HFFc6 (cell line): ENCODE results near the gene P2RY11. TPM values are rescaled to one million over a fixed set of nuclear protein-coding genes. Genes with fewer than 3 reads are reported as not detected.

ENCODE experiments used
- DNase-seq: peaks from one replicate; pipeline ENCODE4 v3.0.0-alpha.2; 2018
- H3K27ac Mint-ChIP-seq: 2 replicates; pipeline ENCODE4 v1.8.0; 2020; ENCODE audit warnings: mild to moderate bottlenecking, mixed read lengths
- H3K27me3 Mint-ChIP-seq: 2 replicates; pipeline ENCODE4 v1.8.0; 2021; ENCODE audit warnings: mild to moderate bottlenecking, moderate library complexity, mixed read lengths; ENCODE audit not compliant: insufficient read depth
- H3K36me3 Mint-ChIP-seq: 2 replicates; pipeline ENCODE4 v1.8.0; 2021; ENCODE audit warnings: low read depth, mixed read lengths
- H3K4me1 Mint-ChIP-seq: 2 replicates; pipeline ENCODE4 v1.8.0; 2020; ENCODE audit warnings: low read depth, mixed read lengths
- H3K4me3 Mint-ChIP-seq: 2 replicates; pipeline ENCODE4 v1.8.0; 2020; ENCODE audit warnings: mild to moderate bottlenecking, moderate library complexity, mixed read lengths
- H3K9me3 Mint-ChIP-seq: 2 replicates; pipeline ENCODE4 v1.8.0; 2020; ENCODE audit warnings: mild to moderate bottlenecking, mixed read lengths
- total RNA-seq, 6 experiments: library from RNA; stranded (reverse); fragmentation: NEBNext Ultra II Directional; extraction: Animal tissue kit (Norgen Biotek cat#: 25700); gene quantifications; 2 replicates in 1 of 6; 3 replicates in 5 of 6; pipeline ENCODE4 v1.2.3, GENCODE V29; 2021
- TF ChIP-seq, protein P1 (sequence below): fragments of 200-600 bp; sonication (generic); IDR thresholded peaks from 2 replicates; pipeline ENCODE4 v1.5.0; 2021; ENCODE audit warnings: antibody characterized with exemption, mild to moderate bottlenecking

The P2RY11 gene
- total RNA-seq, 6 experiments from 2014 or later, result 4.5 to 9.9 (median 5.4) TPM

DNA sequence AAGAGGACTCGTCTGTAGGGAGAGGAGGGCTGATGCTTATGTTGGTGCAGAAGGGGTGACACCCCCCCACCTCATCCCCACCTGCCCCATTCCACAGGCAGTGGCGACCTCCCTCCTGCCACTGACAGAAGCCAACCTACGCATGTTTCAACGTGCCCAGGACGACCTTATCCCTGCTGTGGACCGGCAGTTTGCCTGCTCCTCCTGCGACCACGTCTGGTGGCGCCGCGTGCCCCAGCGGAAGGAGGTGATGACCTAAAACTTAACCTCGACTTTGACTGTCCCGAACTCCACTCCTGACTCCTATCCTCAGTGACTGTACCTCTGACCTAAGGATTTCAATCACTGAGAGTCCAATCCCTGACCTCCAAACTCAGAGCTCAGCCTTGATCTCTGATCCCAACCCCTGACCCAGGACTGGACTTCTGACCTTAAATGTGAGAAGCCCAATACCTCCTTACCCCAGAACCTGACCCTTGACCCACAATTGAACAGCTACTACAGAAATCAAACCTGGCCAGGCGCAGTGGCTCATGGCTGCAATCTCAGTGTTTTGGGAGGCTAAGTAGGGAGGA is 21.6 kb upstream of the P2RY11 start:
- TF ChIP-seq, protein P1, sequence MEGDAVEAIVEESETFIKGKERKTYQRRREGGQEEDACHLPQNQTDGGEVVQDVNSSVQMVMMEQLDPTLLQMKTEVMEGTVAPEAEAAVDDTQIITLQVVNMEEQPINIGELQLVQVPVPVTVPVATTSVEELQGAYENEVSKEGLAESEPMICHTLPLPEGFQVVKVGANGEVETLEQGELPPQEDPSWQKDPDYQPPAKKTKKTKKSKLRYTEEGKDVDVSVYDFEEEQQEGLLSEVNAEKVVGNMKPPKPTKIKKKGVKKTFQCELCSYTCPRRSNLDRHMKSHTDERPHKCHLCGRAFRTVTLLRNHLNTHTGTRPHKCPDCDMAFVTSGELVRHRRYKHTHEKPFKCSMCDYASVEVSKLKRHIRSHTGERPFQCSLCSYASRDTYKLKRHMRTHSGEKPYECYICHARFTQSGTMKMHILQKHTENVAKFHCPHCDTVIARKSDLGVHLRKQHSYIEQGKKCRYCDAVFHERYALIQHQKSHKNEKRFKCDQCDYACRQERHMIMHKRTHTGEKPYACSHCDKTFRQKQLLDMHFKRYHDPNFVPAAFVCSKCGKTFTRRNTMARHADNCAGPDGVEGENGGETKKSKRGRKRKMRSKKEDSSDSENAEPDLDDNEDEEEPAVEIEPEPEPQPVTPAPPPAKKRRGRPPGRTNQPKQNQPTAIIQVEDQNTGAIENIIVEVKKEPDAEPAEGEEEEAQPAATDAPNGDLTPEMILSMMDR, result no peak
- no peaks in the 10 kb centered on the region for H3K9me3 Mint-ChIP-seq
- no peaks in the 10 kb centered on the region for H3K4me1 Mint-ChIP-seq
- no peak for DNase-seq
- no peaks in the 10 kb centered on the region; the same call in 1 of the 2 replicates for H3K27me3 Mint-ChIP-seq
- H3K36me3 Mint-ChIP-seq, result peaks cover 26% of the 10 kb centered on the region
- H3K27ac Mint-ChIP-seq, result no peak overlapping the region
- no peak overlapping the region for H3K4me3 Mint-ChIP-seq

DNA sequence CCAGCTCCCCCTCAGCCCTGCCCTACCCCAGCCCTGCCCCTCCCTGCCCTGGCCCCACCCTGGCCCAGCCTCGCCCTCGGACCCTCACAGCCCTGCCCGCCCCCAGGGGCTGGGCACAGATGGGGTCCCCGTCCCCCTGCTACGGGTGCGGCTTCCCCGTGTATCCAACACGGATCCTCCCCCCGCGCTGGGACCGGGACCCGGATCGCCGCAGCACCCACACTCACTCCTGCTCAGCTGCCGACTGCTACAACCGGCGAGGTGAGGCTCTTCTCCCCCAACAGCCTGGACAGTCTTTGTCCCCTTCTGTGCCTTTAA is 20.2 kb upstream of the P2RY11 start:
- TF ChIP-seq, protein P1, result no peak
- Mint-ChIP-seq H3K36me3 (peaks cover 26% of the 10 kb centered on the region), H3K9me3 (no peaks in the 10 kb centered on the region), H3K4me1 (no peaks in the 10 kb centered on the region), H3K27ac (no peak overlapping the region), H3K27me3 (peaks cover 3% of the 10 kb centered on the region), H3K4me3 (no peak overlapping the region)
- no peak for DNase-seq

DNA sequence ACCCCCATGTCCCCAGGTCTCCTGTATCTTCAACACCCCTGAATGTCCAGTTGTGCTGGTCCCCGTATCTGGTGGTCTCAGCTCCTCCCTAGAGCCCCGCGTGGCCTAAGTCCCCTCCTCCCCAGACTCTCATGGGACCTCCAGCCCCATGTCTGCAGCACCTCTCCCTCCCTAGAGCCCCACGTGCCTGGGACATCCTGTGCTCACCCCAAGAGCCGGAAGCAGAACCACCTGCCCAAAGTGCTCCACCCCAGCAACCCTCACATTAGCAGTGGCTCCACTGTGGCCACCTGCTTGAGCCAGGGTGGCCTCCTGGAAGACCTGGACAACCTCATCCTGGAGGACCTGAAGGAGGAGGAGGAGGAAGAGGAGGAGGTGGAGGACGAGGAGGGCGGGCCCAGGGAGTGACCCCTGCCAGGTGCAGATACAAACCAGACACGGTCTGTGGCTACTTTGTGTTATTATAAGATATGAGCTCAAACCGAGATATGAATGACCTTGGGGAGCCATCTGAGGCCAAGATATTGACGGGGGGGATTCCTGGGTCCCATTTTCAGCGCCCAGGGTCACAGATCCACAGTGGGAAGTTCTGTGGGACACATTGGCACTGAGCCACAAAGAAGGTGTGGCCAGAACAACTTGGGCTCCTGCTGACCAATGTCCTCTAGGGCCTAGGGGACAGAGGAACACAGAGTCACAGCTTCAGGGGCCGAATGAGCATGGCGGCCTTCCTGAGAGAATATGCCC is 19.4 kb upstream of the P2RY11 start:
- Mint-ChIP-seq H3K4me1 (no peaks in the 10 kb centered on the region), H3K9me3 (no peaks in the 10 kb centered on the region), H3K27ac (no peak overlapping the region), H3K27me3 (peaks cover 3% of the 10 kb centered on the region), H3K4me3 (no peak overlapping the region), H3K36me3 (peaks cover 26% of the 10 kb centered on the region)
- no peak for DNase-seq
- TF ChIP-seq, protein P1, result no peak

DNA sequence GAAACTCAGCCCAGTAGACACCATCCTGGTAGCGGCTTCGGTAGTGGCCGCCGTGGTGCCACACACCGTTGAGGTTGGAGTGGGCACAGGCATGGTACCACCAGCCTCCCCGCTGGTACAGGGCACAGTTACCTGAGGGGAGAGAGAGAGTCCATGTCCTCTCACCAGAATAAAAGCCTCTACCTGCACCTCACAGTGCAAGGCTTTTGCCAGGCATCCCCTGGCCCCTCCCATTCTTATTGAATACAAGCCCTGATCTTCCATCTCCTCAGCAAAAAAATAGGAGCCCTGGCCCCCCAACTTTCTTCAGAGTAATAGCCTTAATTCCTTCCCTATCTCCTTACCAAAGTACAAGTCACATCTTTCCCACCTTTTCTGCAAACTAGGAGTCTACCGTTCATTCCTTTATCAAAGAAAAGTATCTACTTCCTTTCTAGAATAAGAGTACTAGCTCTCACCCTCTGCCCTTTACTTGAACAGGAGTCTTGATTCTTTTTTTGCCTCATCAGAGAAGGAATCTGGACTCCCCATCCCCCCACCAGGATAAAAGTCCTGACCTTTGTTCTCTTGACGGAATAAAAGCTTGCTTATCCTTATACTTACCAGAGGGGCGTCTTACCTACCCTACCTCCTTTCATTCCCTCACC is 18.7 kb upstream of the P2RY11 start:
- DNase-seq, result no peak

DNA sequence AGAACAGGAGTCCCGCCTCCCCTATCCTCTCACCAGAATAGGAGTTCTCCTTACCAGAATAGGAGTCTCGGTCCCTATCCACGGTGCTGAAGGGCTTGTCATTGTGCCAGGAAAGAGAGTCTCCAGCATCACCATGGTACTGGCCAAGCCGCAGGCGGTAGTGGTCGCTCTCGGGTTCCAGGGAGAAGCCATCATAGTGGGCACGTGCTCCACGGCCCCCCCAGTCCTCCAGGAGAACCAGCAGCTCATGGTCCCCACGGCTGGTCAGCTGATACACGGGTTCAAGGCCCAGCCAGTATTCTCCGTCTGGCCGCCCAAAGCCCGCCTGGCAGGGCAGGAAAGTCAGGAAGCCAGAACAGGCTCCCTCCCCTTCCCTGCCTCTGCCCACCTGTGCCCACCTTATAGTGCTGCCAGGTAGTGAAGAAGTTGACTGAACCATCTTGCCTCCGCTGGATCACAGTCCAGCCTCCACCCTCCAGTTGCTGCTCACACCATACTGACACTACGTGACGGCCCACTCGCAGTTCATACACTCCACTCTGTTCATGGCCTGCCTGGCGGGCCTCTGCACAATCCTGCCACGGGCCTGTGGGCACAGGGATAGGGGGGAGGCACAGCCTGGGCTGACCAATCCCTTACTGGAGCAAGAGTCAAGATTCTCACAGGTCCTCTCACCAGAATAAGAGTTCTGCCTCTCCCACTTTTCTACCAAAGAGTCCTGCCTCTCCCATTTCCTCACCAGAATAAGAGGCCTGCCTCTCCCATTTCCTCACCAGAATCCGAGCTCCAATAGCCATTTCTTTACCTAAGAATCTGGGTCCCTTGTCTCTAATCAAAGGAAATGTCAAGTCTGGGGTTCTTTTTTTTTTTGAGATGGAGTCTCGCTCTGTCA is 18.0 kb upstream of the P2RY11 start:
- Mint-ChIP-seq H3K36me3 (peaks cover 26% of the 10 kb centered on the region), H3K4me1 (no peaks in the 10 kb centered on the region), H3K4me3 (no peak overlapping the region), H3K27me3 (peaks cover 3% of the 10 kb centered on the region), H3K9me3 (no peaks in the 10 kb centered on the region), H3K27ac (no peak overlapping the region)
- TF ChIP-seq, protein P1, result no peak
- DNase-seq, result no peak

More for the DNA sequence above, 18.7 kb upstream of the P2RY11 start:
- Mint-ChIP-seq H3K27me3 (peaks cover 3% of the 10 kb centered on the region), H3K36me3 (peaks cover 26% of the 10 kb centered on the region), H3K9me3 (no peaks in the 10 kb centered on the region), H3K27ac (no peak overlapping the region), H3K4me3 (no peak overlapping the region), H3K4me1 (no peaks in the 10 kb centered on the region)
- TF ChIP-seq, protein P1, result no peak
